ENCODE results near the gene TCAIM. TPM values are rescaled to one million over a fixed set of nuclear protein-coding genes. Genes with fewer than 3 reads are reported as not detected.

Gene TCAIM
- total and polyA plus RNA-seq, 12 donors = 13.5 to 43.9 (median 33.3) TPM

GRCh38 chr3:44454258-44454657, 115.7 kb downstream of the TCAIM start:
- DNase-seq (no peak), ATAC-seq (no peak)
- H3K27ac ChIP-seq = no peak overlapping the region
- H3K9me3 ChIP-seq = no peaks in the 10 kb centered on the region
- no peaks in the 10 kb centered on the region for H3K27me3 ChIP-seq
- no peak overlapping the region for H3K4me3 ChIP-seq
- no peaks in the 10 kb centered on the region for H3K4me1 ChIP-seq
- 96 to 98% methylated on average over 4 of the region's 4 CpGs for WGBS, 2 donors
- peaks cover 0 to 100% (median 56%) of the 10 kb centered on the region in 9 donors for H3K36me3 ChIP-seq
- intact Hi-C loops (cut with DNase I) = no loop called here
- TF ChIP-seq CTCF (IDR thresholded peaks at IDR 0.05) = no peak

DNA sequence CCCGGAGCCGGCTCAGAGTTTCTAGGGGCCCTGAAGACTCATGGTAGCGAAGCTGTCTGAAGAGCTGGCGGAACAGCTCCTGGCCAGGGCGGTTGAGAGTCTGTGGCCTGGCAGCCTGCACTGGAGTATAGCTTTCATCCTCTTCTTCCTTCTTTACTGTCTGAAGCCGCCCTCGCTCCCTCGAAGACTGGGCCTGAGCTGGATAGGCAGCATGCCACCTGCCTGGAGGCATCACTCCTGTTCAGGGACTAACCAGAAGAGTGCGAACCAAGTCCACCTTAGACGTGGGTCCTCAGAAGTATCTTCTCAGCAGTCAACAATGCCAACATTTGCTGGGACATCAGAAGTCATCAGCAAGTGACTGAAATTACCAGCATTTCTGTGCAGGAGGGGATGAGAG, 116.8 kb downstream of the TCAIM start:
- H3K9me3 ChIP-seq = peaks cover 0 to 7% (median 4%) of the 10 kb centered on the region in 11 donors
- peaks cover 0 to 96% (median 46%) of the 10 kb centered on the region in 9 donors for H3K36me3 ChIP-seq
- DNase-seq (no peak), ATAC-seq (no peak)
- H3K4me1 ChIP-seq = no peaks in the 10 kb centered on the region
- 95 to 97% methylated on average over 10 of the region's 10 CpGs for WGBS, 2 donors
- intact Hi-C loops (cut with DNase I) = no loop called here
- H3K27me3 ChIP-seq = no peaks in the 10 kb centered on the region
- no peak overlapping the region for H3K4me3 ChIP-seq
- no peak overlapping the region for H3K27ac ChIP-seq
- TF ChIP-seq CTCF (IDR thresholded peaks at IDR 0.05) = no peak

Other genes with a start within 250 kb of the TCAIM start
- not detected for gene TOPAZ1, start 96.9 kb upstream of the TCAIM start, total RNA-seq
- gene TOPAZ1, start 96.9 kb upstream of the TCAIM start, polyA plus RNA-seq = not detected
- gene ZNF445, start 138.9 kb downstream of the TCAIM start, total RNA-seq = 10 to 100 TPM; 11.3 to 18.6 (median 15.7) TPM
- 1 to 10 TPM; 1.6 to 5.6 TPM for gene ZNF445, start 138.9 kb downstream of the TCAIM start, polyA plus RNA-seq
- gene ZKSCAN7, start 216.4 kb downstream of the TCAIM start, total RNA-seq = 1 to 10 TPM; 1.6 to 3.9 (median 2.4) TPM
- 1 to 10 TPM; 1.2 to 2.6 TPM for gene ZKSCAN7, start 216.4 kb downstream of the TCAIM start, polyA plus RNA-seq
- gene ZNF660, start 246.2 kb downstream of the TCAIM start, total RNA-seq = 1 to 10 TPM in 7 of 10 donors, under 1 TPM in 3; 0.69 to 2.5 (median 1.3) TPM
- 1 to 10 TPM in 1 of 2 donors, under 1 TPM in 1; 0.41 to 1.1 TPM for gene ZNF660, start 246.2 kb downstream of the TCAIM start, polyA plus RNA-seq